GM12801 (cell line): Measurements from ENCODE around the gene GREM2.

ENCODE experiments used
- CTCF ChIP-seq: IDR thresholded peaks from one replicate; pipeline ENCODE4 v1.5.1; 2011; ENCODE audit warnings: control low read depth; ENCODE audit not compliant: insufficient read length; ENCODE audit errors: extremely low read depth

GREM2 gene

GRCh38 chr1:240611619-240612480 is at the start of gene GREM2:
TSS of gene GREM2 (minus strand) at chr1:240612155. CDS start at chr1:240493475, 118,680 bp downstream.
- TF ChIP-seq CTCF = no peak

GRCh38 chr1:240658312-240658960 is 46.5 kb upstream of the GREM2 start:
- TF ChIP-seq CTCF = no peak

- no peak for TF ChIP-seq CTCF
Observed at GRCh38 chr1:240656531-240656930, 44.6 kb upstream of the GREM2 start.

- TF ChIP-seq CTCF = no peak
Observed at GRCh38 chr1:240652961-240653409, 41.0 kb upstream of the GREM2 start.

GRCh38 chr1:240652549-240652948 is 40.6 kb upstream of the GREM2 start:
- no peak for TF ChIP-seq CTCF

- no peak for TF ChIP-seq CTCF
Observed at GRCh38 chr1:240650877-240651276, 38.9 kb upstream of the GREM2 start.
